ENCODE data around the gene MRPS18A.

DNA sequence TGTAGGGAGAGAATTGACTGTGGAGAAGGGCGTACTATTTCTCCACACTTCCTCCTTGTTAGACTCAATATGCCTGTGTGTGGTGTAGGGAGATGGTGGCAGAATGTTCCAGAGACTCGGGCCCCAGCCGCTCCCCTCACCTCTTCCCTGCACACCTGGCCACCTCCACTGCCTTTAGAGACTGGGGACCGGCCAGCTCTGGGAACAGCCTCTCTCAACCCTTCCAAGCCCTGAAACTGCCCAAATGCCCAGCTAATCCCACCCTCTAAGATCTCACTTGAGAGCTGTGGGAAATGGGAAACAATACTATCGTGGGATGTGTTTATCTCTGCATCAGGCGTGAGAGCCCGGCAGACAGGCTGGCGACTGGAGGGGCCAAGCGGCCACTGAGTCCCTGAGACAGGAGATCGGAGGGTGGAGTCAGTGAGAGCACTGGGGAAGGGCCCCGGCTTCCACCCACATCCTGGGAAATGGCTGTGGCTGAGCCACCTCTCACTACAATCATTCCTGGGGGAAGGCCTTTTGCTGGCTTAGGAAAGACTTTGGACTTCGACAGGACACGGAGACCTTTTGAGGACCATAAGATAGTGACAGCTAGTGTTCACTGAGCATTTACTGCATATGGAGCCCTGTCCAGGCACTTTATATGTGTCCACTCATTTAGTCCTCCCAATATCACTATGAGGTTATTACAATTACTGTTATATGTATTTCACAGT is 31.0 kb upstream of the MRPS18A start:
- TF ChIP-seq, protein P1, sequence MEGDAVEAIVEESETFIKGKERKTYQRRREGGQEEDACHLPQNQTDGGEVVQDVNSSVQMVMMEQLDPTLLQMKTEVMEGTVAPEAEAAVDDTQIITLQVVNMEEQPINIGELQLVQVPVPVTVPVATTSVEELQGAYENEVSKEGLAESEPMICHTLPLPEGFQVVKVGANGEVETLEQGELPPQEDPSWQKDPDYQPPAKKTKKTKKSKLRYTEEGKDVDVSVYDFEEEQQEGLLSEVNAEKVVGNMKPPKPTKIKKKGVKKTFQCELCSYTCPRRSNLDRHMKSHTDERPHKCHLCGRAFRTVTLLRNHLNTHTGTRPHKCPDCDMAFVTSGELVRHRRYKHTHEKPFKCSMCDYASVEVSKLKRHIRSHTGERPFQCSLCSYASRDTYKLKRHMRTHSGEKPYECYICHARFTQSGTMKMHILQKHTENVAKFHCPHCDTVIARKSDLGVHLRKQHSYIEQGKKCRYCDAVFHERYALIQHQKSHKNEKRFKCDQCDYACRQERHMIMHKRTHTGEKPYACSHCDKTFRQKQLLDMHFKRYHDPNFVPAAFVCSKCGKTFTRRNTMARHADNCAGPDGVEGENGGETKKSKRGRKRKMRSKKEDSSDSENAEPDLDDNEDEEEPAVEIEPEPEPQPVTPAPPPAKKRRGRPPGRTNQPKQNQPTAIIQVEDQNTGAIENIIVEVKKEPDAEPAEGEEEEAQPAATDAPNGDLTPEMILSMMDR (IDR thresholded peaks at IDR 0.05): no peak
- TF ChIP-seq POLR2A (IDR thresholded peaks at IDR 0.05) (no peak), POLR2AphosphoS5 (IDR thresholded peaks at IDR 0.05; ENCODE audit: insufficient read depth in 1 of 2, low read depth in 1 of 2) (no peak)

All from vagina (tissue), 2 donors.